Activated effector memory CD4-positive, alpha-beta T cell treated with anti-CD3 and anti-CD28 coated beads, Interleukin-2, amount 50 U/mL, for 16 hours (primary cell): ENCODE measurements around the gene NCMAP.
A peak's percentile ranks its signal among the peaks of the same experiment; 100 is the strongest.
"Not testable (repeated sequence)": the region's sequence is repeated elsewhere in the genome, so short reads cannot be mapped to it uniquely, and the experiment has no call there.

Experiments used
- DNase-seq: peaks from one replicate; pipeline ENCODE4 v3.0.0-alpha.2; 2020

The NCMAP gene

DNA sequence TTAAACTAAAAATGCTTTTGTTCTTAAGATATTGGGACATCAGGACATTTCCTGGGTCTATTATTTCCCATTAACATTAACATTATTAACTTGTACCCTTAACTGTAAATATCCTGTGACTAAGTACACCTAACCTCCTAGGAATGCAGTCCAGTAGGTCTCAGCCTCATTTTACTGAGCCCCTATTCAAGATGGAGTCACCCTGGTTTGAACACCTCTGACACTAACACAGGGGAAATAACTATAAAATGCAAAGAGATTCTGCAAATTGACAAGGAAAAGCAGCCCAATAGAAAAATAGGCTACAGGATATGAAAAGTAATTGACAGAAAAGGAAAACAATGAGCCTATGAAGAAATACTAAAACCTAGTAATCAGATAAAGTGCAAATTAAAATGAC lies 11.6 kb upstream of the NCMAP start:
- no peak for DNase-seq

- no peak for DNase-seq
Measured at GRCh38 chr1:24545662-24546061, 10.2 kb upstream of the NCMAP start.

GRCh38 chr1:24547195-24547594 lies 8.7 kb upstream of the NCMAP start:
- DNase-seq = peak; percentile 28

GRCh38 chr1:24548070-24548469 lies 7.8 kb upstream of the NCMAP start:
- DNase-seq = no peak

DNA sequence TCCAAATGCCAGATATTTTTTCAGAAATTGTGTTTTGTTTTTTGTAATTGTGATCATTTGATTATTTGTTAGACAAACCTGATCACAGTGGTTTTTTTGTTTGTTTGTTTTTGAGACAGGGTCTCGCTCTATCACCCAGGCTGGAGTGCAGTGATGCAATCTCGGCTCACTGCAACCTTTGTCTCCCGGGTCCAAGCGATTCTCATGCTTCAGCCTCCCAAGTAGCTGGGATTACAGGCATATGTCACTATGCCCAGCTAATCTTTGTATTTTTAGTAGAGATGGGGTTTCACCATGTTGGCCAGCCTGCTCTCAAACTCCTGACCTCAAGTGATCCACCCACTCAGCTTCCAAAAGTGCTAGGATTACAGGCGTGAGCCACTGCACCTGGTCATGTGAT lies 6.7 kb upstream of the NCMAP start:
- DNase-seq = not testable (repeated sequence)

- DNase-seq = peak; percentile 31
Measured at GRCh38 chr1:24551290-24551959, 4.5 kb upstream of the NCMAP start.

DNA sequence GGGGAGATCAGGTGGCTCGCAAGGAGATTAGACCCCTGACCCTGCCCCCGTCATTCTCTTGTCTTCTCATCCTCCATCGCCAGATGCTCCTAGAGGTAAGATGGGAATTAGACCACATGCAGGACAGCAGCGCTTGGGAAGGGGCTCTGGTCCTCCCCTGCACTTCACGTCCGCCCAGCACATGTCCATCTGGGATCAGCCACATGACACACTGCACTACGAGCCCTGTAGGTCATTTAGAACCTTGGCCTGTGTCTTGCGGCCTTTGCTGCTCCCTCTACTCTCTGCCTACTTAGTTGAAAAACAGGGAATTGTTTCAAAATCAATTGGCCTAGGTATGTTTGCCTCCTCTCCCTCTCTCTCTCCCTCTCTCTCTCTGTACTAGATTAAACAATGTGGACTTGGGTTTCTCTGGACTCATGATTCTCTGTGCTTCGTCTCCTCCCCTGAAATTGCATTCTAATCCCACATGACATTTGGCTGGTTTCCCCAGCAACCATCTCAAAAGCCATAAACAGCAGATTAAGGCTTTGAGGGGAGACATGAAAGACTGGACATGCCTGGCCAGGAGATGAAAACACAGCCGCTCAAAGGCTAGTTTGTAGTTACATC lies 3.8 kb upstream of the NCMAP start:
- DNase-seq = no peak

- DNase-seq = peak; percentile 55
Measured at GRCh38 chr1:24553931-24554330, 2.0 kb upstream of the NCMAP start.

- peak; percentile 46 for DNase-seq
Measured at GRCh38 chr1:24554714-24555113, 1.2 kb upstream of the NCMAP start.

DNA sequence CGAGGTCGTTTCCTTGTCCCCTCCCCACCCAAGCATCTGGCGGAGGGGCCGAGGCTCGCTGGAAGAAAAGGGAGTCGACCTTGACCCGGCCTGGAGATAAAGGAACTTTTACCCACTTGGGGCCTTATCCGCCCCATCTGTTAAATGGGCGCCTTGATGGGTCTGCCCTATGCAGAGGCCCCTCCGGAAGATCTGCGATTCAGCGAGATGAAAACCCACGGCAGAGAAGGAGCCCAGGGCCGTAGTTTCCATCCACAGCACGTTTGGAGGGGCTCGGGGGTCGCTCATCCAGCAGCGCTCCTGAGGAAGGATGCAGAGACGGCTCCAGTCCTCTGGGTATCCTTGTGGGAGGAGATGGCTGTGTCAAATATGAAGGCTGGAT lies 518 bp downstream of the NCMAP start:
- DNase-seq = peak; percentile 58

- DNase-seq = peak; percentile 27
Measured at GRCh38 chr1:24557220-24557619, 1.3 kb downstream of the NCMAP start.

- DNase-seq = peak; percentile 31
Measured at GRCh38 chr1:24557711-24558131, 1.8 kb downstream of the NCMAP start.

DNA sequence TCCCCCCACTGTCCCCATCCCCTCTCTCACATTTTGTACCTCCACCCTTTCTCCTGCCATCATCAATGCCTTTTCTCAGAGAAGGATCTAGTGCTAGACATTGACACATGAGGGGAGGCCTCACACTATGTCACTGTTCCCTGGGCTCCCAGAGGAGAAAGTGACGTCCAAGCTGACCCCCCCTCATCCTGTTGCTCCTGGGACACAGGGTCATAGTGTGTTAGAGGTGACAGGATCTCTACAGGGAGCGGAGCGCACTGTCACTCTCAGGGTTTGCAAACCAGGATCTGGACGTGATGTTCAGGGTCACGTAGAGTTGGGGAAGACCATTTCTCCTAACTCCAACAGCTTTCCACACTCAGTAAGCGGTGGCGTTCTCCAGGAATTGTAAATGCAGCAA lies 2.6 kb downstream of the NCMAP start:
- peak; percentile 34 for DNase-seq

GRCh38 chr1:24558902-24559791 lies 3.3 kb downstream of the NCMAP start:
- DNase-seq = peak; percentile 58

DNA sequence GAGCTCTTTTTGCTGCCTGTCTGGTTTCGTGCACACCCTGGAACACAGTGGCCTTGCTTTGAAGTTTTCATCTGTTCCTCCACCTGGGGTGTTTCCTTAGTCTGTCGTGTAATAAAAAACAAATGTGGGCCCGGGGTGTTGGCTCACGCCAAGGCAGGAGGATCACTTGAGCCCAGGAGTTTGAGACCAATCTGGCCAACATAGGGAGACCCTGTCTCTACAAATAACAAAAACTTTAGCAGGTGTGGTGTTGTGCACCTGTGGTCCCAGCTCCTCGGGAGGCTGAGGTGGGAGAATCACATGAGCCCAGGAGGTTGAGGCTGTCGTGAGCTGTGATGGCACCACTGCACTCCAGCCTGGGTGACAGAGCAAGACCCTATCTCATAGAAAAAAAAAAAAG lies 4.5 kb downstream of the NCMAP start:
- peak; percentile 19 for DNase-seq

GRCh38 chr1:24562625-24563024 lies 6.7 kb downstream of the NCMAP start:
- DNase-seq = no peak

- no peak for DNase-seq
Measured at GRCh38 chr1:24564695-24565094, 8.8 kb downstream of the NCMAP start.

DNA sequence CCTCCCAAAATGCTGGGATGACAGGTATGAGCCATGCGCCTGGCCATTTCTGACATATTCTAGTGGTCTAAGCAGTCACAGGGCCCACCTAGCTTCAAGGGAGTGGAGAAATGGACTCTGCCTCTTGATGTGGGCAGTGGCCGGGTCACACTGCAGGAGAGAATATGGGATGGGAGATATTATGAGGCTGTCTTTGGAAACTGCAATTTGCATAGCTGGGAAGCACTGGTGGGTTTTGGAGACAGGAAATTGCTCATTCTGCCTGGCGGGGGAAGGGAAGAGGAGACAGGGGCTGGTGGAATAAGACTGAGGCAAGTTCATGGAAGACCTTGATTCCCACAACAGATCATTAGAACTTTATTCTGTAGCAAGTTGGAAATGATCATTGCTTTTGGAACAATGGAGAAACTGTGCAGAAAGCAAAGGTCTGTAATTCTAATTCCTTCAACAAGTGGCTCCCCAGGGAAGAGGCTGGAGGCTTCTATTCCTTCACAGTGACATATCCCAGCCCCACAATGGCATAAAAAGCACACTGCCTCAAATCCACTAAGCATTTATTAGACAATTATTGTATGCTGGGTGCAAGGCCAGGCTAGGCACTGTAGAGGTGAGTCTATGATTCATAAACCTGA lies 10.5 kb downstream of the NCMAP start:
- DNase-seq = no peak

GRCh38 chr1:24567792-24568388 lies 12.0 kb downstream of the NCMAP start:
- DNase-seq = no peak

DNA sequence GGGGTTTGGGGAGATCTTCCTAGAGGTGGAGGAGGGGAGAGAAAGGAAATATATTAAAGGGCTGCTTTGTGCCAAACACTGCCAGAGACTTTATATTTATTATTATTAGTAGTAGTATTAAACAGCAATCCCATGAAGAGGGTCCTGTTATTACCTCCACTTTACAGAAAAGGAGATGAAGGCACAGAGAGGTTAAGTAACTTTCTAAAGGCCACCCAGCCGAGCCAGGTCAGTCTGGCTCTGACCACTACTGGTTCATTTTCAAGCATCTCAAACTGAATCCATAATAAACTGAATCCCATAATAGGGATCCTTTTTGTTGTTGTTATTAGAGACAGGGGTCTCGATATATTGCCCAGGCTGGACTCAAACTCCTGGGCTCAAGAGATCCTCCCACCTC lies 12.6 kb downstream of the NCMAP start:
- DNase-seq = no peak

DNA sequence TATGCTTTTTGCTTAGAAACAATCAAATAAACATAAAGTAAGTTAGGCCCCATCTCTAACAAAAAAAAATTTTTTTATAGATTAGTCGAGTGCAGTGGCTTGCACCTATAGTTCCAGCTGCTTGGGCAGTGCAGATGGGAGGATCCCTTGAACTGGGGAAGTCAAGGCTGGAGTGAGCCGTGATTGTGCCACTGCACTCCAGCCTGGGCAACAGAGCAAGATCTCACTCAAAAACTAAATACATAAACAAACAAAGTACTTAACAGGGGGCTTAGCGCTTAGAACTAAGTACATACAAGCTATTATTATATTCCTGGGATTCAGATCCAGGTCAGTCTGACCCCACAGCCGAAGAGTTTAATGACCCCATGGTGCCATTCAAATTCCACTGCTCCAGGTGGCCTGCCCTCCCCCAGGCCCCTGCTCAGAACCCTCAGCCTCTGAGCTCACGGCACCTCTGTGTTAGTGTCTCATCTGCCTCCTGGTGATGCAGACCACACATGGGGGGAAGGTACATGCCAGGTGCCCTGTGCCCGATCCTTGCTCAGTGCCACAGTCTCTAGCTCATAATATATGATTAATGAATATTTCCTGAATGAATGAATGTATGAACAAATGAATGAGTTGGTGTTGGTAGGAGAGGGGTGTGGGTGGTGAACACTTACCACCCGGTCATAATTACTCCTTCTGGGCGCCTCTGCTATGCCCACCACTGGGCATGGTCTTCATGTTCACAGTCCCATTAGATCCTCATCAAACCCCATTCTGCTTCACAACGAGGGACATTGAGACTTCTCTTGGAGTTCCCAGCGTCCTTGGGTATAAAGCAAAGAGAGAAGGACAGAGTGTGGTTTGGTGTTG lies 14.6 kb downstream of the NCMAP start:
- DNase-seq = no peak

DNA sequence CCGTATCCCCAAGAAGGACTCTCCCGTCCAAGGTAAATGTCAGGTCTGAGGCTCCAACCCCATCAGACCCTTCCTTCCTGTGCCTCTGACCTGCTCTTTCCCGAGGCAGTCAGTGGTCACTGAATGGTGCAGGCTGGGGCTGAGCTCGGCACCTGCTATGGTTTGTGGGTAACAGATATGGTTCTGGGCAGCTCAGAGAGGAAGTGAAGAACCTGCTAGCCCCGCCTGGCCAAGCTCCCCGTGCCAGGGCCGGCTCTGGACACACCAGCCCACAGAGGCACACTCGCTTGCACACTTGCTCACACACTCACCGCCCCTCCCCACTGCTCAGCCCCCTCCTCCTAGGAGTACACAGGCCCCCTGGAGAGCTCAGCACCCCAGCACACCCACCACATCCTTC lies 16.4 kb downstream of the NCMAP start:
- no peak for DNase-seq
